GM18909 (cell line): ENCODE data around the gene LHFPL5.

Experiments used
- ATAC-seq: cut with Tn5 transposase; IDR thresholded peaks from one replicate; pipeline ENCODE4 v1.9.1; 2021; ENCODE audit warnings: mild to moderate bottlenecking; ENCODE audit not compliant: unreplicated experiment, poor library complexity

LHFPL5 gene

DNA sequence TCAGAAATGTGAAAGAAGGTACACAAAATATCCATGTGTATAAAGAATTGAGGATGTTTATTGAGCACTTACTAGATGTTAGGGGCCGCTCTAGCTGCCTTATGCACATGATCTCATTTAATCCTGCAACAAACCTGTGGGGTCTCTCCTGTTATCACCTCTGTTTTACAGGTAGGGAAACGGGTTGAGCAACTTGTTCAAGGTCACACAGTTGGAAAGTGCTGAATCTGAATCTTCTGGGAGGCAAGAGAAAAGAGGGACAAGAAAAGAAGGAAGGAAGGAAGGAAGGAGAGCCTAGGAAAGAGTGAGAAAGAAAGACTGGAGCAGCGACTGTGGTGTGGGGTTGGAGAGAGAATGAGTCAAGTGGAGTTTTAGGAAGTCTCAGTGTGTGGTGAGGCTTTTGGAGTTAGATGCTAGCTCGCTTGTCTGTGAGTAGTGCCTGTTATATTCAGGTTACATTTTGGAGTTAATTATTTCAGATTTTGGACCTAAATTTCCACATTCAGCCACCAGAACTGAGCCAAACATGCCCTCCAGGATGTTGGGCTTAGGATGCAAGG is 16.6 kb upstream of the LHFPL5 start:
- no peak for ATAC-seq

DNA sequence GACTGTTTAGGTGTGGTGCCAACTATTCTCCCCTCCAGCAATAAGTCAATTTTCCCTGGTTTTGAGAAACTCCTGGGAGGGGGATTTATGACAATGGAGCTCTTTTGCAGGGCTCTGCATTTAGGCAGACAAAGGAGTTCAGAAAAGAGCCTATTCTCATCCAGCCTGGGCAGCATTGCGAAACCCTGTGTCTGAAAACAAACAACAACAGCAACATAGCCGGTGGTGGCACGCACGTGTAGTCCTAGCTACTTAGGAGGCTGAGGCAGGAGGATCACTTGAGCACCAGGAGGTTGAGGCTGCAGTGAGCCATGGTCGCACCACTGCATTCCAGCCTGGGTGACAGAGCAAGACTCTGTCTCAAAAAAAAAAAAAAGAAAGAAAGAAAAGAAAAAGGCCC is 14.5 kb upstream of the LHFPL5 start:
- no peak for ATAC-seq

DNA sequence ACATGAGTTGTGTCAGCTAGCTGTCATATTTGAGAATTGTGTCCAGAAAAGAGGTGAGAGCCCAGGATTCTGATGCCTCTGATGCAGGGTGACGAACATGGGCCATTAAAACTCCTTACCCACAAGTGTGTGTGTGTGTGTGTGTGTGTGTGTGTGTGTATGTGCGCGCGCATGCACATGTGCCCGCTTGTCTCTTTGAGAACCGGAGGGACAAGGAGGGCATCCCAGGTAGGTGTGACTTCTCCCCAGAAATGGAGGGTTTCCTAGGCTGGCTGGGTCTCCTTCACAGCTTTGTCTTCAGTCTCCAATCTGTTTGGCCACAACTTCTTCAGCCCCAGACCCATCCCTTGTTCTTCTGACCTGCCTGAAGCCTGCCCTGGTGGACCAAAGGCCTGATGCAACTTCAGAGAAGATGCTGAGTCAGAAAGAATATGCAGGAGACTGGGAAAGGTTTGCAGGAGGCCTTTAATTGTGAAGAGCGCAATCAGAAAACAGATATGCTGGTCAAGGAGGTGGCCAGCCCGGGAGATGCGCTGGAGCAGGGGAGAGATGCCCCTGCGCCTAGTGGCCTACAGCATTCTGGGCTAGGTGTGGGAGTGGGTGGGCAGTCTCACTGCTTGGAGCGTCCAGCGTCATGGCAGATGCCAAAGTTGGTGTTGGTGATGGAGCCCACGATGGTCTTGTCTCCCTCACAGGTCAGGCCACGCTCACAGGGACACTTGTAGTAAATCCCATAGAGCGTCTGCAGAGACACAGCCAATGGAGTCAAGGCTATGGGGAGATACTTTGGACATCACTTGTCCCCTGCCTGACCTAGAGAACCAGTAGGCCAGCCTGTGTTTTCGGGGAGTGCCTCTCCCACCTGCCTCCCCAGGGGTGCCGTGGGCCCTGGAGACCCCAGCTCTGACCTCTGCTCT is 10.4 kb upstream of the LHFPL5 start:
- ATAC-seq, result no peak

DNA sequence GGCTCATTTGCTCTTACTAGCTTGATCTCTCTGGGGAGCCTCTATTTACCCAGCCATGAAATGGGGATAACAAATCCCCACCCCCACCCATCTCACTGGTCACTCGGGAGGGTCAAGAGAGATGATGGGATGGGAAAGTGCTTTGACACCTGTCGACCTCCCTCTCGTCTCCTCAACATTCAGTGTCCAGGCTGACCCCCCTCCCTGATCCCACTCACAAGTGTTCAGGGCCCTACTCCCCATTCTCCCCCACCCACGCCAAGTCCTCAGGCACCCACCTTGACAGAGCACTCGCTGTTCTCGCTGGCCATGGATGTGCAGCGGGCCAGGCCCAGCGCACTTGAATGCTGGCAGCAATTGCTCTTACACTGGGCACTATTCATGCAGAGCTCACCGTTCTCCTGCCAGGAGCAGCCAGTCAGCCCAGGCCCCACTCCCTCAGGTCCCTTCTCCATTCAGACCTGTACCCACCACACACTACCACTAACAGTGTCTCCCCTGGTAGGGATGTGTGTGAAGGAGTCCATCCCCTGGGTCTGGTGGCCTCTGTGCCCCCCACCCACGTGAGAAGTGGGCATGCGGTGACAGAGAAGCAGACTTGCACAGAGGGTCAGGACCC is 9.6 kb upstream of the LHFPL5 start:
- no peak for ATAC-seq

DNA sequence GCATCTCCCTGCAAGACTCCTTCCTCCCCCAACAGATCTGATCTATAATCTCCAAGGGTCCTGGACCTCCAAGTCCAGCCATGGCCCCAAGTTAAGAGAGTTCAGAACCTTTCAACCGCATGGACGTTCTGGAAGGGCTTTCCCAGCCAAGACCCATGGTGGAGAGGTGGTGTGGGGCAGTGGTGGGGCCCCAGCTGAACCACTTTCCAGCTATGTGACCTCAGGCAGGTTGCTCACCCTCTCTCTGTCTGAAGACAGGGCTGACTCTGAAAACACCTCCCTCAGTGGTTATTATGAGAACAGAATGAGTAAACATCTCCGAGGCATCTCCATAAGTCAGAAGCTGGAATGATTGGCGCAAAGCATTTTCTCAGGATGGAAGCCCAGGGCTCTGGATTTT is 8.9 kb upstream of the LHFPL5 start:
- no peak for ATAC-seq

DNA sequence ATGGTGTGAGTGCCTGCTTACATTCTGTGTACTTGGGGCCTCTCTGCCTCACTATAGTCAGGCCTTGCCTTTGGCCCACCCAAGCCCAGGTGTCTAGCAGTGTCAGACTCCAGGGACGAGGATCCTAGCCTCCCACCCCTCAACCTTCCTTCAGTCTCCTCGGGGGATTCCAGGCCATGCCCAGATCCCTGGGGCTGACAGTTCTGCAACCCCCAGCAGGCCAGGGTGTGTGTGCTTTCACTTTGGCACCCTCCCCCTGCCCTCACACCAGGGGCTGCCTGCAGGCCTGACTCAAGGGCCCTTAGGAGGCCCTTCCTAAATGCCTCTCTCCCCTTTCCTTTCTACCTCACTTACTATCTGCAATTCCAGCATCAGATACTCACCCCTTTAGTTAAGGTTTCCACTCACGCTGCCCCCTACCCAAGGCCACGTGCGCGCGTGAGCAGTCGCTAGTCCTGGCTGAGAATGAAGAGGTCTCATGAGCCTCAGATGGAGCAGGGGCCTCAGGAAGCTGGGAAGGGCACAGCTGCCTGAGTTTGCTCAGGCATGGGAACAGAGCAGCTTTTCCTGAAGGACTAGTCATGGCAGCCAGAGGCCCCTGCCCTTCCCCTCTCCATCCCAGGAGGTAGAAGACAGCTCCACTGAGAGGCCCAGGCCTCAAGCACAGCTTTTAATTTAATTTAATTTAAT is 7.2 kb upstream of the LHFPL5 start:
- no peak for ATAC-seq

DNA sequence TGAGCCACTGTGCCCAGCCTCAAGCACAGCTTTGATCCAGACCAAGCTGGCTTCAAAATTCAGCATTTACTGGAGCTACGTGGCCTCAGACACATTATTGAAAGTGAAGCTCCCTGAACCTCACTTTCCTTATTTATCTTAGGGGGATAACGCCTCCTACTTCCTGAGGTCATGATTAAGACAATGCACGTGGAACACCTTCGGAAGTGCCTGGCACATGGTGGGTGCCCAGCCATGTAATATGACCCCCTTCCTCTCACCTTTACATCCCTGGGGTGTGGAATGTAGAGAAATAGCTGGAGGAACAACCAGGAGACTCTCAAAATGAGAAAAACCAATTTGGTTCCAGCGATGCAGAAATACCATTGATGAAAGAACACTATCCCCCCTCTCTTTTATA is 6.4 kb upstream of the LHFPL5 start:
- no peak for ATAC-seq

DNA sequence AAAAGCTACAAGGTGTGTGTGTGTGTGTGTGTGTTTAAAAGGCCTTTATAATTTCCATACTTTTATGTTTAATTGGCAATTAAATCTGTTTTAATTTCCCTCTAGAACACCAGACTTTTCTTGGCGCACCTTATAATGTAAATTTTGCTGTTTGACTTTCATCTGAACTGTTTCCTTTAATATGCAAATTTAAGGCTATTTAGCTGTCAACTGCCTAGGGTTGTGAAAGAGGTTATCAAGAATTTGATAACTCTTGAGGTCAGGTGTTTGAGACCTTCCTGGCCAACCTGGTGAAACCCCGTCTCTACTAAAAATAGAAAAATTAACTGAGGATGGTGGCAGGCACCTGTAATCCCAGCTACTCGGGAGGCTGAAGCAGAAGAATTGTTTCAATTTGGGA is 4.0 kb upstream of the LHFPL5 start:
- ATAC-seq, result no peak

DNA sequence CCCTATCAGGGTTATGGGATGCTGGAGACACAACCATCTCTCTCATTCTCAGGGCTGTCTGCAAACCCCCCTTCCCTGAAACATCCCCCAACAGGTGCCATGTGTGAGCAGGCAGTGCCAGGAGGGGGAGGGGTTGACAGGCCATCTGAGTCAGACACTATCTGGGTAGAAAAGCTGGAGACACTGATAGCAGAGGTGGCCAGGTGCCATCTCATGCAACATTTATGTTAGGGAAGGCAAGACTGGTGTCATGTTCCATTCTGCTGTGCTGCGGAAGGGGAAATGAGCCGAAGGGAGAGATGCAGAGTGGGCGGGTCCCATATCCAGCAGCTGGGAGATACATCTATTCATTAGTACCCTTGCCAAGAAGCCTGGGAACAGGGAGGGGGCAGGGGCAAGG is 3.5 kb downstream of the LHFPL5 start:
- no peak for ATAC-seq

DNA sequence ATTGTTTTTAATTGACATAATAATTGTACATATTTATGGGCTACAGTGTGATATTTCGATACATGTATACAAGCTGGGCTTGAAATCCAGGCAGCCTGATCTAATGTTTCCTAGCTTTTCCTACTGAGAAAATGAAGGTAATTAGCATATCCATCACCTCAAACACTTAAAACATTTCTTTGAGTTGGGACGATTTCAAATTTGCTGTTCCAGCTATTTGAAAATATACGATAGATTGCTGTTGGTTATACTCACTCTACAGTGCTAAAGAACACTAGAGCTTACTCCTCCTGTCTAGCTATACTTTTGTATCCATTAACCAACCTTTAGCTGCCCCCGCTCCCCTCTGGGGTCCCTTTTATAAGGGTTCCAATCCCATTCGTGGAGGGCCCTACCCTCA is 4.7 kb downstream of the LHFPL5 start:
- ATAC-seq, result no peak

DNA sequence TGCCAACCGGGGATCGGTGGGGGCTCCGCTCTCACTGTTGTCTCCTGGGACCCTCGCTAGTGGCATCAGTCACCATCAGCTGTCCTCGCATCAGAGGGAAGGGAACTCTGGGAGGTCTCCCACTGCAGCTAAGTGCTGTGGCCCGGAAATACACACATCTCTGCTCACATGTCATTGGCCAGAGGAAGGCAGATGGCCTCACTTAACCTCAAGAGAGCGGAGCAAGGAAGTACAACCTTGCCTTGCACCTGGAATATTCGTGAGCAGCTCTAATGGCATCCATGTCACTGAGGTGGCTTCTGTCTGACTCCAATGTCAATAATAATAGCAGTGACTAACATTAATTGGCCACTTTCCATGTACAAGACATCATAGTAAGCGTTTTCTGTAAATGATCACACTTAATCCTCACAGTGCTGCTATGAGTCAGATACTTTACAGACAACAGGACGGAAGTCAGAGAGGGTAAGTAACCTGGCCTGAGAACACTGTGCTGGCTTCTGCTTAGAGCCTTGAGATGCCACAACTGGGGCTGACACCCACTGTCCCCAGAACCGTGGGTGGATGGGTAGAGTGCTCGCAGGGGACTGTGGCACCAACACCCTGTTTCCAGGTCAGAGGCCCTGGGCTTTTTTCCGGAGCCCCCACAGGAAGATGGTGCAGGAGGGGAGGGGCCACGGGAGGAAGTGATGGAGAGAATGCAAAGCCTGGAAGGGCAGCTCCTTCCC is 6.0 kb downstream of the LHFPL5 start:
- no peak for ATAC-seq

DNA sequence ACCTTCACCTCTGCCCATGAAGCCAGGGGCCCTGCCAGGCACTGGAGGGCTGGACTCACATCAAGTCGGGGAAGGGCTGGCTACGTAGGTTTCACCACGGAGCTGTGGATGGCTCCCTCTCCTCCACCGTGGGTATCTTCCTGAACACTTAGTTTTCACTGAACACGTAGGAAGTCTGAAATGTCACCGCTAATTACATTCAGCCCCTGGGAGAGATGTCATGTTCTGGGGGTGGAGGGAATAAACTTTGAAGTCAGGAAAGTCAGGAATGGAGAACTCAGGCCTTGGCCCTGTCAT is 6.5 kb downstream of the LHFPL5 start:
- no peak for ATAC-seq

DNA sequence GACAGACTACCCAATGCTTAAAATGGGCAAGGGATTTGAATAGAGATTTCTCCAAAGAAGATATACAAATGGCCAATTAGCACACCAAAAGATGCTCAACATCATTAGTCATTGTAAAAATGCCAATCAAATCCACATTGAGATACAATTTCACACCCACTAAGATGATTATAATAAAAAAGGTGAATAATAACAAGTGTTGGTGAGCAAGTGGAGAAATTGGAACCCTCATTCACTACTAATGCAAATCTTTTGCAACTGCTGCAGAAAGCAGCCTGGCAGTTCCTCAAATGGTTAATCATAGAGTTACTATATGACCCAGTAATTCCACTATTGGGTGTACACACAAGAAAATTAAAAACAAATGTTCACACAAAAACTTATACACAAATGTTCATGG is 12.4 kb downstream of the LHFPL5 start:
- no peak for ATAC-seq

DNA sequence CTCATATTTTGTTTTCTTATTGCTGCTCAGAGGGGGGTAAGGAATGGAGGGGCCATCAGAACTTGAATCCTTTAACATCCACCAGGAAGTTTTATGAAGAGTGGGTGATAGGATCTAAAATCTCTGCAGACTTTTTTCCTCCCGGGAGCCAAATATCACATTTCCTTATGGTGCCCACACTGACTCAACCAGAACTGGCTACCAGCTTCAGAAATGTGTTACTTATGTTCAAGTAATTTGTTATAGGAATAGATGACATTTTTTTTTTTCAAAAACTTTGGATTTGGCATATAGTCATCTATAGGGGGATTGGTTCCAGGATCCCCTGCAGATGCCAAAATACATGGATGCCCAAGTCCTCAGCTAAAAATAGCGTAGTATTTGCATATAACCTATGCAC is 18.4 kb downstream of the LHFPL5 start:
- no peak for ATAC-seq

DNA sequence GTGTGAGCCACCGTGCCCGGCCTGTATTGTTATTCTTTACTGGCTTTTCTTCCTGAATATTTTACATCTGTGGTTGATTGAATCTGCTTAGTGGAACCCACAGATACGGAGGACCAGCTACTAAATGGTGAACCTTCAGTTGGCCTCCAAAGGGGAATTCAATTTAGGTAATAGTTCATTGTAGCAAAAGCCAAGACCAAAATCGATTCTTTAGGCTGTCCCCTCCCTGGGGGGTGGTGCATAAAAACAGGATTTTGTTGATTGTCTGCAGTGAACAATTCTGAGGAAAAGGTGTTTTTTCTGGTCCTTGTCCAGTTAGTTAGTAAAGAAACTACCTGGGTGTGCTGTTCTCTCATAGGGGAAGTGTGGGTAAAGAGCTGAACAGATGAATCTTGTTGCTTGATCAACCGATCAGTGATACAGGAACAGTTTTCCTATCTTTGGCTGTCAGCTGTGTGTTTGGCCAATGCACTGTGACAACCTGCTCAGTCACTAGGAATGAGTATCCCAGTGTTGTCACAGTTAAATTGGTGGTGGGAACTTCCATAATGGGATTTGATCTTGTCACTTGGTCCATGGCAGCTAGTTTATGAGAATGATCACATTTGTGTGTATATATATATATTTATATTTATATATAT is 19.5 kb downstream of the LHFPL5 start:
- no peak for ATAC-seq

DNA sequence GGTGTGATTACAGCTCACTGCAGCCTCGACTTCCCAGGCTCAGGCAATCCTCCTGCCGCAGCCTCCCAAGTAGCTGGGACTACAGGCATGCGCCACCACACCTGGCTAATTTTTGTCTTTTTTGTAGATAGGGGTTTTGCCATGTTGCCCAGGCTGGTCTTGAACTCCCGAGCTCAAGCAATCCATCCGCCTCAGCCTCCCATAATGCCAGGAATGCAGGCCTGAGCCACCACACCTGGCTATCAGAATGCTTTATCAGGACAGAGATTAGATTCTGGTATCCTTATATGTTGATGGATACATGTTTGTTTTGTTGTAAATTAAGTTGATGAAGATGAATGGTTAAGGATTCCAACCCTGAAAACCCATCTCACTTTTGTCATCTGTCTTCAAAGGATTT is 24.2 kb downstream of the LHFPL5 start:
- no peak for ATAC-seq

DNA sequence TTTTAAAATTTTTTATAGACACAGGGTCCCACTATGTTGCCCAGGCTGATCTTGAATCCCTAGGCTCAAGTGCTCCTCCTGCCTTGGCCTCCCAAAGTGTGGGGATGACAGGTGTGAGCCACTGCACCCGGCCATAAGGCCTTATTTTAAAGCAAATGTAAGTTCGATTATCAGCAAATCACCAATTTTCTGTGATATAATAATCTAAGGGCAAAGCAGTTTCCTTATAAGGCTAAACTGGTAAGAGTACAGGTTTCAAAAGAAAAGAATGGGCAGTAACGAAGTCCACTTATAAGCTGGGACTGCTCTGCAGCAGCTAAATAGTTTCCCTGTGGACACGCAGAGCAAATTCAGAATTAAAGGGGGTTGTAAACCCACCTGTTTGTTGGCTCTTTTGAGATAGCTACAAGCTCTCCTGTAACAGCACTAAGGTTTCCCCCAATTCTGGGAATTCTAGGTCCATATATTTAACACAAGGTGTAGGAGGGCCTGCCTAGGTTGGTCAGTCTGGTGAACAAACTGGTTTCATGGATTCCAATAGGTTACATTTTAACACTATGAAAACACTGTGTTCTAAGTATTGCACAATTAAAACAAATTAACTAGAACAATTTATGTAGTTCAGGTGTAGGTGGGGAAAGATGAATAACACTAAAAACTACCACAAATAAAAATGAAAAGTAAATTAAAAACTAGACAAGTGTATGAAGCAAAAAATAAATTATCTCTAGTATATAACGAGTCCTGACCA is 26.3 kb downstream of the LHFPL5 start:
- no peak for ATAC-seq

DNA sequence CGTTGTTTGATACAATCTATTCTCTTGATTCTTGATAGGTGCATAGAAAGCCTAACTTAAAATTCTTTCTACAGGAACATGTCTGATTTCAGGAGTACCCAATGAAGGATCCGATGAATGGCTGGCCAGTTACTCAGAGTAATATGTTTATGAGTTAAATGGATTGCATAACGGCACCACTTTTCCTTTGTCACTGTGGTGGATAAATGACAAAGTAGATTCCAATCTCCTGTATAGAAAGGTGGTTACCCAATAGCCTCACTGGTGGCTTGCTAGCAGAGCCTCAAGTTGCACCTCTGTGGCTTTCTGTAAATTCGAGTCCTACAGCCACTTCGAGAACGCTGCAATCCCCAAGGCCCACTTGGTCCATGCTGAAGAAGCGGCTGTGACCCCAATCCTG is 28.4 kb downstream of the LHFPL5 start:
- no peak for ATAC-seq

DNA sequence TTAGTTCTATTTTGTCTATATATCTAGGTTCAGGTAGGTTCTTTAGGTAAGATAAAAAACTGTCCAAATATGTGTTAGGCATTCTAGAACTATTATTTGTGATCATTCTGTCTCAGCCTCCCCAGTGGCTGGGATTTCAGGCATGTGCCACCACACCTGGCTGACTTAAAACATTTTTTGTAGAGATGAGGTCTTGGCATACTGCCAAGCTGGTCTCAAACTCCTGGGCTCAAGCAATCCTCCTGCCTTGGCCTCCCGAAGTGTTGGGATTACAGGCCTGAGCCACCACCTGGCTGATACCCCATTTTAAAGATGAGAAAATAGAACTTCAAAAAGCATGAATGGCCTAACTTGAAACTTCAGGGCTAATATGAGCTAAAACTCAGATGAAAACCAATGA is 33.9 kb downstream of the LHFPL5 start:
- no peak for ATAC-seq

DNA sequence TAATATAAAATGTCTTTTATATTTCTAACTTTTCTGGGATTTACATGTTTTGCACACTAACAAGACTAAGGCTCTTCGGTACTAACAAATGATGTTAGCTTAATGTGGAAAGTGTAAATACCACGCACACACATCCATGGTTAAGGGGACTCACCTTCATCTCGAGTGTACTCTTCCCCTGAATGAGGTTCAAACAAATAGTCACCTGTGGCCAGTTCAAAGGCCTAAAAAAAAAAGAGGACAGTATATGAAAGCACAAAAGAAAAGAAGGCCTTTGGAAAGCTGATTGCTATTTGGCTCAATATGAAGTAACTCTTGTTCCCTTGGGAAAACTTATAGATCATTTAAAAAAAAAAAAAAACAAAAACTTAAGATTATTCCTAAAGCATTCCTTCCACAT is 37.2 kb downstream of the LHFPL5 start:
- no peak for ATAC-seq
